Lower lobe of right lung (tissue), 2 donors: Measurements from ENCODE around the gene SPAG7. TPM values are rescaled to one million over a fixed set of nuclear protein-coding genes. Genes with fewer than 3 reads are reported as not detected.

Experiments used
- ATAC-seq, 2 donors: fragments of 200-7000 bp; cut with Tn5 transposase; one replicate each; pipeline ENCODE4 v1.9.1; 2020 to 2022; ENCODE audit warnings: mild to moderate bottlenecking in 2 of 2, moderate library complexity in 2 of 2
- DNase-seq: peaks from one replicate; pipeline ENCODE4 v3.0.0-alpha.2; 2020
- H3K27ac ChIP-seq: fragments of 200-600 bp; one replicate; pipeline ENCODE4 v1.8.0; 2022
- H3K27me3 ChIP-seq: fragments of 200-600 bp; one replicate; pipeline ENCODE4 v1.8.0; 2022; ENCODE audit warnings: low read depth
- H3K36me3 ChIP-seq: fragments of 200-600 bp; one replicate; pipeline ENCODE4 v1.8.0; 2022; ENCODE audit warnings: mild to moderate bottlenecking
- H3K4me1 ChIP-seq: fragments of 200-600 bp; one replicate; pipeline ENCODE4 v1.8.0; 2022
- H3K4me3 ChIP-seq: fragments of 200-600 bp; one replicate; pipeline ENCODE4 v1.8.0; 2022; ENCODE audit warnings: mild to moderate bottlenecking
- H3K9me3 ChIP-seq: fragments of 200-600 bp; one replicate; pipeline ENCODE4 v1.8.0; 2022
- CTCF ChIP-seq: fragments of 200-600 bp; IDR thresholded peaks from one replicate; pipeline ENCODE4 v1.8.0; 2022; ENCODE audit warnings: antibody characterized with exemption, mild to moderate bottlenecking
- intact Hi-C: fragments of 100-400 bp; cut with DNase I; formaldehyde crosslinking; loops from one replicate; pipeline ENCODE4 v1.11.0; 2022
- total RNA-seq: library from RNA; stranded (reverse); fragmentation: NEBNext Ultra II Directional; extraction: Animal tissue kit (Norgen Biotek cat#: 25700); gene quantifications from one replicate; pipeline ENCODE4 v1.2.1, GENCODE V29; 2021
- donor health status: DM: no; HTN: yes; CAD: no; lungs with severe emphysema.

The SPAG7 gene
- total RNA-seq, 1 donor from 2014 or later, result 56.3 TPM

- no peak for TF ChIP-seq CTCF
- Histone ChIP-seq H3K27ac (peak overlapping the region; percentile 94), H3K27me3 (no peaks in the 10 kb centered on the region), H3K9me3 (no peaks in the 10 kb centered on the region), H3K36me3 (peaks cover 44% of the 10 kb centered on the region), H3K4me3 (peak overlapping the region; percentile 99), H3K4me1 (peaks cover 38% of the 10 kb centered on the region)
- DNase-seq (peak; percentile 75), ATAC-seq (peak; percentile 0 to 2)
- intact Hi-C loops, result no loop called here
Observed at GRCh38 chr17:5000237-5000639, 32.6 kb upstream of the SPAG7 start.

GRCh38 chr17:4999430-5000093 lies 31.9 kb upstream of the SPAG7 start:
- Histone ChIP-seq H3K27ac (peak overlapping the region; percentile 94), H3K27me3 (no peaks in the 10 kb centered on the region), H3K9me3 (no peaks in the 10 kb centered on the region), H3K36me3 (peaks cover 37% of the 10 kb centered on the region), H3K4me1 (peaks cover 38% of the 10 kb centered on the region), H3K4me3 (peak overlapping the region; percentile 99)
- TF ChIP-seq CTCF, result no peak
- intact Hi-C loops, result no loop called here
- DNase-seq (no peak), ATAC-seq (no peak)

DNA sequence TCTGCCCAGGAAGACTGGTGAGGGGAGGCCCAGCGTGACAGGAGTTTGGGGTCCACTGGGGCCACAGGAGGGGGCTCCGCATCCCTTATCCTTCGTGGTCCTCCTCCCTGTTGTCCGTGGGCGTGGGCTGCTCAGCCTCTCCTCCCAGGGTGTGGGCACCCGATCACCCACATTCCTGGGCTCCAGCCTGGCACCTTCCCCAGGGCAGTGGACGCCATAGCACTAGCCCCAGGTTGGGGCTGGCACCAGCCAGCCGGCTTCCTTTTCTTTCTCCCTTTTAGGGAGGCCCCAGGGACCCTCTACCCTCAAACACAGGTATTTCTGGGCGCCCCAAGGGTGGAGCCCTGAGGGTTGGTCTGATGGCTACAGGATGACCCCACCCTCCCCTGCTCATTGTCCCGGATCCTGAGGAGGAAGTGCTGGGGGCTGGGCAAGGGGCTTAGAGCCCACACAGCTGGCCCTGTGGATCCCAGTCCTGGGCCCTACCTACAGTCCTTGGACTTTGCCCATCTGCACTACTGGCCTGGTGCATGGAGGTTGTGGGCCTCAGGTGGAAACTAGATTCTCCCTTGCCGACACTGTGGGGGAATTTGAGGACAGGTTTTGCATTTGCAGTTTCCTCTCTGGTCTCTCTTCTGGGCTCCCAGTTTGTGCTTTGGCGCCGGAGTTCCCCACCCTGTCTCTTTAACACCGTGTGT lies 31.3 kb upstream of the SPAG7 start:
- H3K4me1 ChIP-seq, result peaks cover 38% of the 10 kb centered on the region
- TF ChIP-seq CTCF, result no peak
- peak overlapping the region; percentile 99 for H3K4me3 ChIP-seq
- DNase-seq (peak; percentile 60), ATAC-seq (peak; percentile 18 to 29)
- peaks cover 30% of the 10 kb centered on the region for H3K36me3 ChIP-seq
- no peaks in the 10 kb centered on the region for H3K9me3 ChIP-seq
- H3K27me3 ChIP-seq, result no peaks in the 10 kb centered on the region
- H3K27ac ChIP-seq, result peak overlapping the region; percentile 94
- intact Hi-C loops, result no loop called here

DNA sequence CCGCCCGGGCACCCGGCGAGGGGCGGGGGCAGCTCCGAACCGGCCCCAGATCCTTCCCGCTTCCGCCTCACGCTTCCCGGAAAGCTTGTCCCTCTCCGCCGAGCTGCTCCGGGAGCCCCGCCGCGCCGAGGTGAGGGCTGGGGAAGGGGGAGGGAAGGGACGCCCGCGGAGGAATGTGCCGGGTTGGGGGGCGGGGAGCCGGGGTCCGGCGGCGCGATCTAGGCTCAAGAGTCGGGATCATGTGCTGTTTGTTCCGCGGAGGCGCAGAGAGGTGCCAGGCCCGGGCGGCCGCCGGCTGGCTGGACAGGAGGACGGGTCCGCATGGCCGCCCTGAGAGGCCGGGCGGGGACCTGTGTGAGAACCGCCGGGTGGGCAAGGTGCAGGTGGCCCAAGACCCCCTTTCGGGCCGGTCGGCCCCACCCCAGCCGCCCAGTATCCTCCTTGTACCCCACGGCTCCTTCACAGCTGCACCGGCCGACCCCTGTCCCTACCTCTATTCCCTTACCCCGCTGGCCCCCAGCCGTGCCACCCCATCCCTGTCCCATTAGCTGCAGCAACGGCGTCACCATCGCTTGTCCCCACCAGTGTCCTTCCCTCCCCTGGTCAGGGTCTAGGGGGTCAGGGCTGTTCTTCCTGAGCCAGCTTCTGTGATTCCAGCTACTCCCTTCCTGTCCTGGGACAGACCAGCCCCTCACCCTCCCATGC lies 30.6 kb upstream of the SPAG7 start:
- H3K36me3 ChIP-seq, result peaks cover 23% of the 10 kb centered on the region
- peak overlapping the region; percentile 99 for H3K4me3 ChIP-seq
- H3K4me1 ChIP-seq, result peaks cover 38% of the 10 kb centered on the region
- ATAC-seq (peak; percentile 39 to 55), DNase-seq (peak; percentile 80)
- no peak for TF ChIP-seq CTCF
- H3K9me3 ChIP-seq, result no peaks in the 10 kb centered on the region
- peak overlapping the region; percentile 94 for H3K27ac ChIP-seq
- intact Hi-C loops, result no loop called here
- H3K27me3 ChIP-seq, result no peaks in the 10 kb centered on the region

DNA sequence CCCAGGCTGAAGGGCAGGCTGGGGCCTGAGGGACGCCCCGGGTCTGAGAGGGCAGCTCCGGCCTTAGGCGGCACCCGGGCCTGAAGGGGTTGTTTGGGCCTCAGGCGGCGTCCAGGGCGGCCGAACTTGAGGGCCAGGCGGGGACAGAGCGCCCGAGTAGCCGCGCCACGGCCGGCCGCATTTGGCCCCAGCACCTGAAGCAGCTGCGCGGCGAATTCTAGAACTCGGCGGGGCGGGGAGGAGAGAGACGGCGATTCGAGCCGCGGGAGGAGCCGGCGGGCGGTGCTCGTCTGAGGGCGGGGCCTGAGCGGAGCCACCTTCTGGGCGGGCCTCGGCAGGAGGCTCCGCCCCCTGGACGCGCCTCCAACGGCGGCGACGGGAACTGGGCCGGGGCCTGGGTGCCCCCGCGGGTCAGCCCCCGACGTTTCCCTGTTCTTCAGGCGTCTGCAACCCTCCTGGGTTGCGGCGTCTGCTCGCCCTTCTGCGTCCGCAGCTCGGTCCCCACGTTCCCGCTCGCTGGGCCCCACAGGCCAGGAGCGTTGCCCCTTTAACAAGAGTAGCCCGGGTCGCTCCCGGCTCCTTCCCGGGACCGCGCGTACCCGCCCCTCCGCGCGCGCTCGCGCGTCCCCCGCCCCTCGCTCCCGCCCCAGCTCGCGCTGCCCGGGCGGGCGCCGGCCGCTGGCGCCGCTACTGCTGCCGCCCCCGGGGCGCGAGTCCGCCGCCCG lies 29.8 kb upstream of the SPAG7 start, which contains the start of the genes INCA1 and KIF1C:
TSS of gene INCA1 (minus strand) at position 221 of the 725 bp plus-strand sequence. CDS start 3,085 bp downstream, outside the sequence.
TSS of gene KIF1C (plus strand) at position 649 of the 725 bp plus-strand sequence. CDS start 2,297 bp downstream, outside the sequence.
- intact Hi-C loops, result no loop called here
- Histone ChIP-seq H3K36me3 (peaks cover 16% of the 10 kb centered on the region), H3K27me3 (no peaks in the 10 kb centered on the region), H3K27ac (peak within 1 kb of the TSS; percentile 94), H3K4me3 (peak within 1 kb of the TSS; percentile 99), H3K9me3 (no peaks in the 10 kb centered on the region), H3K4me1 (peaks cover 38% of the 10 kb centered on the region)
- DNase-seq (peak; percentile 97), ATAC-seq (peak; percentile 97)
- TF ChIP-seq CTCF, result peak; percentile 15
